HG02588 (cell line): Measurements from ENCODE around the gene MICAL2.
A peak's percentile ranks its signal among the peaks of the same experiment; 100 is the strongest.

Source experiments
- ATAC-seq: cut with Tn5 transposase; IDR thresholded peaks from one replicate; pipeline ENCODE4 v1.9.1; 2021; ENCODE audit warnings: mild to moderate bottlenecking, moderate library complexity; ENCODE audit not compliant: unreplicated experiment

MICAL2 gene

GRCh38 chr11:12110201-12110713 is at the start of gene MICAL2:
MICAL2 (plus strand) TSS chr11:12110590; CDS start chr11:12162156, 51,566 bp downstream.
- ATAC-seq: peak; percentile 99

- ATAC-seq: no peak
Observed at GRCh38 chr11:12061851-12062560, 48.4 kb upstream of the MICAL2 start.

GRCh38 chr11:12063251-12063650 is 47.1 kb upstream of the MICAL2 start:
- ATAC-seq: no peak

- no peak for ATAC-seq
Observed at GRCh38 chr11:12064136-12064953, 46.0 kb upstream of the MICAL2 start.

GRCh38 chr11:12064954-12065280 is 45.5 kb upstream of the MICAL2 start:
- no peak for ATAC-seq

- ATAC-seq: no peak
Observed at GRCh38 chr11:12066056-12066798, 44.2 kb upstream of the MICAL2 start.

- ATAC-seq: no peak
Observed at GRCh38 chr11:12066799-12067508, 43.4 kb upstream of the MICAL2 start.

GRCh38 chr11:12067796-12068357 is 42.5 kb upstream of the MICAL2 start:
- ATAC-seq: no peak

- no peak for ATAC-seq
Observed at GRCh38 chr11:12069066-12069676, 41.2 kb upstream of the MICAL2 start.

GRCh38 chr11:12070446-12071267 is 39.7 kb upstream of the MICAL2 start:
- ATAC-seq: no peak

GRCh38 chr11:12071574-12071973 is 38.8 kb upstream of the MICAL2 start:
- no peak for ATAC-seq

GRCh38 chr11:12073436-12073835 is 37.0 kb upstream of the MICAL2 start:
- ATAC-seq: no peak

- no peak for ATAC-seq
Observed at GRCh38 chr11:12073886-12074285, 36.5 kb upstream of the MICAL2 start.

GRCh38 chr11:12074529-12075195 is 35.7 kb upstream of the MICAL2 start:
- no peak for ATAC-seq

GRCh38 chr11:12075291-12075690 is 35.1 kb upstream of the MICAL2 start:
- no peak for ATAC-seq

- ATAC-seq: no peak
Observed at GRCh38 chr11:12075822-12076821, 34.3 kb upstream of the MICAL2 start.

- no peak for ATAC-seq
Observed at GRCh38 chr11:12076840-12077534, 33.4 kb upstream of the MICAL2 start.
